Fibroblast of lung (primary cell): ENCODE results near the gene CMTM4. TPM values are rescaled to one million over a fixed set of nuclear protein-coding genes. Genes with fewer than 3 reads are reported as not detected.
A peak's percentile ranks its signal among the peaks of the same experiment; 100 is the strongest.
"Not testable (repeated sequence)": the region's sequence is repeated elsewhere in the genome, so short reads cannot be mapped to it uniquely, and the experiment has no call there.

Experiments
- DNase-seq, 2 donors: peaks; one replicate each; pipeline versions ENCODE4 v3.0.0 to v3.0.0-alpha.2; 2010; ENCODE audit warnings: low read depth in 2 of 2
- H2AFZ ChIP-seq: 2 replicates; pipeline ENCODE4 v1.5.1; 2012; ENCODE audit warnings: low read length, control low read depth, inconsistent platforms
- H3K27ac ChIP-seq: 2 replicates; pipeline ENCODE4 v1.5.1; 2011; ENCODE audit warnings: low read length, control low read depth; ENCODE audit not compliant: insufficient read depth
- H3K27me3 ChIP-seq: 2 replicates; pipeline ENCODE4 v1.5.1; 2011; ENCODE audit warnings: mild to moderate bottlenecking, low read length; ENCODE audit not compliant: control insufficient read depth, insufficient read depth
- H3K36me3 ChIP-seq: 2 replicates; pipeline ENCODE4 v1.5.1; 2011; ENCODE audit warnings: low read length; ENCODE audit not compliant: control insufficient read depth, insufficient read depth
- H3K4me1 ChIP-seq: 2 replicates; pipeline ENCODE4 v1.5.1; 2011; ENCODE audit warnings: low read length; ENCODE audit not compliant: control insufficient read depth, insufficient read depth; ENCODE audit errors: extremely low read depth
- H3K4me2 ChIP-seq: 2 replicates; pipeline ENCODE4 v1.5.1; 2011; ENCODE audit warnings: low read length, control low read depth; ENCODE audit not compliant: insufficient read depth; ENCODE audit errors: extremely low read depth
- H3K4me3 ChIP-seq, 4 experiments: fragments of 200-600 bp in 1 of 4; sonication (generic) in 1 of 4; replicated peaks in 1 of 4; 2 replicates each; pipeline ENCODE4 v1.5.1; 2011 to 2016; ENCODE audit warnings: low read length in 4 of 4, low read depth in 3 of 4, mild to moderate bottlenecking in 3 of 4, control low read depth in 2 of 4, inconsistent platforms in 1 of 4, mixed read lengths in 1 of 4; ENCODE audit not compliant: insufficient read depth in 1 of 4; ENCODE audit errors: control extremely low read depth in 1 of 4
- H3K79me2 ChIP-seq: 2 replicates; pipeline ENCODE4 v1.5.1; 2012; ENCODE audit warnings: mild to moderate bottlenecking, low read length, inconsistent platforms; ENCODE audit not compliant: control insufficient read depth, insufficient read depth
- H3K9ac ChIP-seq: 2 replicates; pipeline ENCODE4 v1.5.1; 2011; ENCODE audit warnings: mild to moderate bottlenecking, low read length, control low read depth; ENCODE audit not compliant: insufficient read depth
- H3K9me3 ChIP-seq: 2 replicates; pipeline ENCODE4 v1.5.1; 2012; ENCODE audit warnings: low read depth, low read length; ENCODE audit not compliant: control insufficient read depth, insufficient read depth
- H4K20me1 ChIP-seq: 2 replicates; pipeline ENCODE4 v1.5.1; 2011; ENCODE audit warnings: low read length; ENCODE audit not compliant: control insufficient read depth, insufficient read depth; ENCODE audit errors: extremely low read depth
- CTCF ChIP-seq, 2 donors: IDR thresholded peaks in 1 of 2; conservative IDR thresholded peaks in 1 of 2; 1 replicate in 1 of 2; 2 replicates in 1 of 2; pipeline ENCODE4 v1.5.1; 2011 to 2012; ENCODE audit warnings: low read length in 2 of 2, control low read depth in 1 of 2, inconsistent platforms in 1 of 2, low read depth in 1 of 2, mild to moderate bottlenecking in 1 of 2
- EZH2 ChIP-seq: IDR thresholded peaks from 2 replicates; pipeline ENCODE4 v1.5.1; 2012; ENCODE audit warnings: low read length, control low read depth, mild to moderate bottlenecking; ENCODE audit errors: missing control alignments
- polyA plus RNA-seq, 2 donors: library from polyadenylated mRNA; depleted of rRNA in 1 of 2; stranded (reverse) in 1 of 2; unstranded in 1 of 2; fragments of >200 nt; gene quantifications; 2 replicates each; pipeline ENCODE4 v1.2.1, GENCODE V29; 2011 to 2012; ENCODE audit warnings: missing spikeins in 1 of 2
- total RNA-seq: library from RNA; depleted of rRNA; stranded (reverse); fragments of >200 nt; gene quantifications from 2 replicates; pipeline ENCODE4 v1.2.1, GENCODE V29; 2014

Gene CMTM4
- total and polyA plus RNA-seq, 2 donors (not counting 1 experiment from before 2014, with no cell fraction given): 10.2 to 12.8 TPM

- no peak overlapping the region for H3K9ac ChIP-seq
- H4K20me1 ChIP-seq: no peaks in the 10 kb centered on the region
- no peak overlapping the region for H3K4me3 ChIP-seq
- peaks cover 7% of the 10 kb centered on the region for H3K36me3 ChIP-seq
- no peaks in the 10 kb centered on the region for H3K79me2 ChIP-seq
- no peak overlapping the region for H3K27ac ChIP-seq
- H3K4me2 ChIP-seq: no peak overlapping the region
- H3K4me1 ChIP-seq: peaks cover 7% of the 10 kb centered on the region
- TF ChIP-seq CTCF (conservative IDR thresholded peaks at IDR 0.05 in 1 of 2, IDR thresholded peaks at IDR 0.05 in 1 of 2; ENCODE audit: low read depth in 1 of 2, low read length in 2 of 2) (no peak), EZH2 (no peak)
- H3K9me3 ChIP-seq: no peaks in the 10 kb centered on the region
- no peak overlapping the region for H2AFZ ChIP-seq
- peak; percentile 74 to 81 for DNase-seq
- H3K27me3 ChIP-seq: no peaks in the 10 kb centered on the region
These were observed 126.6 kb downstream of the CMTM4 start for GRCh38 chr16:66569827-66570405.

GRCh38 chr16:66569131-66569530 lies 127.4 kb downstream of the CMTM4 start:
- H3K4me2 ChIP-seq: no peak overlapping the region
- H3K79me2 ChIP-seq: no peaks in the 10 kb centered on the region
- peak; percentile 72 to 83 for DNase-seq
- no peak for TF ChIP-seq CTCF (conservative IDR thresholded peaks at IDR 0.05 in 1 of 2, IDR thresholded peaks at IDR 0.05 in 1 of 2; ENCODE audit: low read depth in 1 of 2, low read length in 2 of 2)
- TF ChIP-seq EZH2: no peak
- H3K36me3 ChIP-seq: peaks cover 7% of the 10 kb centered on the region
- peaks cover 7% of the 10 kb centered on the region for H3K4me1 ChIP-seq
- H3K9me3 ChIP-seq: no peaks in the 10 kb centered on the region
- no peak overlapping the region for H3K27ac ChIP-seq
- no peak overlapping the region for H3K4me3 ChIP-seq
- H2AFZ ChIP-seq: no peak overlapping the region
- no peaks in the 10 kb centered on the region for H3K27me3 ChIP-seq
- H4K20me1 ChIP-seq: no peaks in the 10 kb centered on the region
- no peak overlapping the region for H3K9ac ChIP-seq

GRCh38 chr16:66568355-66568754 lies 128.2 kb downstream of the CMTM4 start:
- Histone ChIP-seq H3K79me2 (no peaks in the 10 kb centered on the region), H3K27me3 (no peaks in the 10 kb centered on the region), H3K27ac (no peak overlapping the region), H3K4me2 (no peak overlapping the region), H3K9me3 (no peaks in the 10 kb centered on the region), H3K4me3 (no peak overlapping the region), H3K4me1 (peaks cover 7% of the 10 kb centered on the region), H2AFZ (no peak overlapping the region), H3K9ac (no peak overlapping the region), H4K20me1 (no peaks in the 10 kb centered on the region), H3K36me3 (peaks cover 7% of the 10 kb centered on the region)
- peak; percentile 33 to 59 for DNase-seq
- TF ChIP-seq EZH2 (no peak), CTCF (conservative IDR thresholded peaks at IDR 0.05 in 1 of 2, IDR thresholded peaks at IDR 0.05 in 1 of 2; ENCODE audit: low read depth in 1 of 2, low read length in 2 of 2) (no peak)

GRCh38 chr16:66567270-66567669 lies 129.3 kb downstream of the CMTM4 start:
- not testable (repeated sequence) for H2AFZ ChIP-seq, H3K4me3 ChIP-seq, H3K9ac ChIP-seq, H3K4me1 ChIP-seq, H3K27ac ChIP-seq, H3K79me2 ChIP-seq, H3K4me2 ChIP-seq, DNase-seq, H3K9me3 ChIP-seq, H3K36me3 ChIP-seq, H4K20me1 ChIP-seq, H3K27me3 ChIP-seq
